Adrenal gland (tissue), 5 donors: Measurements from ENCODE around the gene RAX2.

Source experiments
- CTCF ChIP-seq, 6 experiments: fragments of 450-650 bp in 4 of 6; fragments of 200-600 bp in 2 of 6; sonication (generic) in 1 of 6; IDR thresholded peaks; 1 replicate in 5 of 6; 2 replicates in 1 of 6; pipeline versions ENCODE4 v1.5.1 to v1.8.0; 2016 to 2021; ENCODE audit warnings: antibody characterized with exemption in 6 of 6, mild to moderate bottlenecking in 2 of 6, moderate library complexity in 1 of 6
- POLR2A ChIP-seq, 2 donors: fragments of 450-650 bp; IDR thresholded peaks; one replicate each; pipeline ENCODE4 v1.6.1; 2017; ENCODE audit warnings: antibody characterized with exemption in 2 of 2, mild to moderate bottlenecking in 2 of 2, moderate library complexity in 1 of 2
- donor health status: DM: no; HTN: no; CAD: no.

GRCh38 chr19:3810708-3811355 lies 38.8 kb upstream of the RAX2 start:
- TF ChIP-seq CTCF (IDR thresholded peaks at IDR 0.05) (no peak), POLR2A (IDR thresholded peaks at IDR 0.05) (no peak)
